ENCODE measurements around the gene PIP4K2C.
"Not testable (repeated sequence)": the region's sequence is repeated elsewhere in the genome, so short reads cannot be mapped to it uniquely, and the experiment has no call there.

The PIP4K2C gene

GRCh38 chr12:57611108-57611826 is 20.3 kb downstream of the PIP4K2C start, which contains the start of gene ARHGEF25:
ARHGEF25 (plus strand) TSS chr12:57611435; CDS start chr12:57611895, 460 bp downstream.
- peak; percentile 37 for DNase-seq

- no peak for DNase-seq
Measured at GRCh38 chr12:57611827-57612710, 21.1 kb downstream of the PIP4K2C start.

- no peak for DNase-seq
Measured at GRCh38 chr12:57612711-57613426, 21.9 kb downstream of the PIP4K2C start.

- no peak for DNase-seq
Measured at GRCh38 chr12:57613427-57614109, 22.6 kb downstream of the PIP4K2C start.

GRCh38 chr12:57614178-57614947 is 23.4 kb downstream of the PIP4K2C start:
- DNase-seq = no peak

- DNase-seq = no peak
Measured at GRCh38 chr12:57614948-57615500, 24.0 kb downstream of the PIP4K2C start.

- DNase-seq = no peak
Measured at GRCh38 chr12:57615637-57616036, 24.6 kb downstream of the PIP4K2C start.

- DNase-seq = no peak
Measured at GRCh38 chr12:57616383-57617101, 25.6 kb downstream of the PIP4K2C start.

GRCh38 chr12:57617942-57618341 is 26.9 kb downstream of the PIP4K2C start:
- DNase-seq = no peak

- not testable (repeated sequence) for DNase-seq
Measured at GRCh38 chr12:57618431-57618830, 27.4 kb downstream of the PIP4K2C start.

GRCh38 chr12:57618966-57619433 is 28.0 kb downstream of the PIP4K2C start:
- DNase-seq = no peak

GRCh38 chr12:57619434-57620244 is 28.6 kb downstream of the PIP4K2C start:
- DNase-seq = no peak

- DNase-seq = no peak
Measured at GRCh38 chr12:57620245-57620935, 29.4 kb downstream of the PIP4K2C start.

- DNase-seq = no peak
Measured at GRCh38 chr12:57620936-57621496, 30.0 kb downstream of the PIP4K2C start.

- DNase-seq = peak; percentile 56
Measured at GRCh38 chr12:57621497-57622292, 30.7 kb downstream of the PIP4K2C start.

GRCh38 chr12:57622293-57623245 is 31.6 kb downstream of the PIP4K2C start:
- DNase-seq = no peak

GRCh38 chr12:57623385-57623784 is 32.4 kb downstream of the PIP4K2C start:
- DNase-seq = no peak

All from T-helper 9 cell (primary cell).